ENCODE data around the gene ADAM19.

GRCh38 chr5:157456301-157456700, 119.3 kb downstream of the ADAM19 start:
- TF ChIP-seq CTCF (IDR thresholded peaks at IDR 0.05) (no peak), REST (IDR thresholded peaks at IDR 0.05; ENCODE audit: low read depth, low read length) (no peak), RFX5 (IDR thresholded peaks at IDR 0.05; ENCODE audit: low read length) (no peak), YY1 (IDR thresholded peaks at IDR 0.05; ENCODE audit: low read depth) (no peak), TAF1 (IDR thresholded peaks at IDR 0.05; ENCODE audit: borderline replicate concordance, low read depth, low read length) (no peak), EP300 (IDR thresholded peaks at IDR 0.05; ENCODE audit: borderline replicate concordance in 1 of 2, low read depth in 1 of 2, low read length in 1 of 2) (no peak)

All from SK-N-SH (cell line).